Naive B cell (primary cell): Measurements from ENCODE around the gene YIF1A. TPM values are rescaled to one million over a fixed set of nuclear protein-coding genes. Genes with fewer than 3 reads are reported as not detected.
"Not testable (repeated sequence)": the region's sequence is repeated elsewhere in the genome, so short reads cannot be mapped to it uniquely, and the experiment has no call there.

Experiments
- ATAC-seq, 2 donors: fragments of 150-1000 bp; cut with Tn5 transposase; 2 replicates each; pipeline ENCODE4 v1.10.0; 2021; ENCODE audit warnings: low read depth in 2 of 2, mild to moderate bottlenecking in 2 of 2, moderate library complexity in 2 of 2
- DNase-seq: peaks from one replicate; pipeline ENCODE4 v3.0.0; 2022
- H3K27ac Mint-ChIP-seq, 6 donors: one replicate each; pipeline ENCODE4 v1.8.0; 2020 to 2022; ENCODE audit warnings: mild to moderate bottlenecking in 6 of 6, mixed read lengths in 6 of 6, moderate library complexity in 5 of 6, inconsistent platforms in 2 of 6
- H3K27me3 Mint-ChIP-seq, 3 donors: one replicate each; pipeline ENCODE4 v1.8.0; 2021 to 2022; ENCODE audit warnings: mixed read lengths in 3 of 3, mild to moderate bottlenecking in 1 of 3
- H3K36me3 Mint-ChIP-seq, 2 donors: one replicate each; pipeline ENCODE4 v1.8.0; 2020 to 2022; ENCODE audit warnings: mixed read lengths in 2 of 2, inconsistent platforms in 1 of 2, mild to moderate bottlenecking in 1 of 2
- H3K4me1 Mint-ChIP-seq, 3 donors: one replicate each; pipeline ENCODE4 v1.8.0; 2020 to 2022; ENCODE audit warnings: mixed read lengths in 3 of 3, inconsistent platforms in 1 of 3, mild to moderate bottlenecking in 1 of 3, moderate library complexity in 1 of 3
- H3K4me3 Mint-ChIP-seq, 8 donors: one replicate each; pipeline ENCODE4 v1.8.0; 2020 to 2022; ENCODE audit warnings: mild to moderate bottlenecking in 8 of 8, mixed read lengths in 8 of 8, moderate library complexity in 8 of 8, inconsistent platforms in 2 of 8
- H3K9me3 Mint-ChIP-seq, 7 donors: one replicate each; pipeline ENCODE4 v1.8.0; 2020 to 2022; ENCODE audit warnings: mixed read lengths in 7 of 7, mild to moderate bottlenecking in 5 of 7, inconsistent platforms in 2 of 7, moderate library complexity in 1 of 7
- polyA plus RNA-seq, 6 donors: library from polyadenylated mRNA; unstranded; fragments of 300-500 nt; fragmentation: Illumina TruSeq; gene quantifications; one replicate each; pipeline ENCODE4 v1.2.3, GENCODE V29; 2021; ENCODE audit warnings: low read depth in 6 of 6

The YIF1A gene
- polyA plus RNA-seq, 6 donors from 2014 or later: 57.1 to 82.1 (median 66.0) TPM

DNA sequence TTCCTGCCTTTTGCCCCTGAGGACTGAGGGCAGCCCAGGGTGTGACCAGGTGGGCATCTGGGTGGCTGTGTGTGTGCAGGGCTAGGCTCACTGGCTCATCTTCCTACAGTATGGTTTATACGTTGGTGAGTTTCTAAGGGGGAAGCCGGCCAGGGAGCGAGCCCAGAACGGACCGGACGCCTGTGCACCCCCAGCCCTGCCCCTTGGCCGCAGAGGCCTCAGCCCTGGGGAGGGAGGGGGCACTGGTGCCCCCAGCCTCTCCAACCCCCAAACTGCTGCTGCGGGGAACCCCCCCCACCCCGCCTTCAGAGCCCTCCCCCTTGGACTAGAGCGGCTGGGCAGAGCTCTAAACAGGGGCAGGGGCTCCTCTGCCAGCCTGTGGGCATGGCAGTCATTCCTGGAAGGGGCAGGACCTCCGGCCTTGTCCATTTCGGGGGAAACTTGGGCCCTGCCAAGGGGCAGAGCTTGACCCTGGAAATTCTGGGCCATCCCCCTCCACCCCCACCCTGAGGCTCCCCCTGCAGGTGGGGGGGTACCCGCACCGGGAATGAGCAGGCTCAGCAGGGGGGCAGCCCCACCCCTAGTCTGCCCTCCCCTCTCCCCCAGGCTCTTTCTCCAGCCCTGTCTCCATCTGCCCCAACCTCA lies 5.4 kb downstream of the YIF1A start:
- peak overlapping the region in 4 of 6 donors; percentile 85 to 98 (median 93) for H3K27ac Mint-ChIP-seq
- H3K4me1 Mint-ChIP-seq: peaks cover 49 to 57% (median 51%) of the 10 kb centered on the region in 3 donors
- no peak for DNase-seq
- no peak for ATAC-seq
- no peaks in the 10 kb centered on the region for H3K9me3 Mint-ChIP-seq
- H3K27me3 Mint-ChIP-seq: peaks cover 0 to 17% (median 11%) of the 10 kb centered on the region in 3 donors
- H3K4me3 Mint-ChIP-seq: peak overlapping the region in 1 of 8 donors; percentile 89
- H3K36me3 Mint-ChIP-seq: no peaks in the 10 kb centered on the region

DNA sequence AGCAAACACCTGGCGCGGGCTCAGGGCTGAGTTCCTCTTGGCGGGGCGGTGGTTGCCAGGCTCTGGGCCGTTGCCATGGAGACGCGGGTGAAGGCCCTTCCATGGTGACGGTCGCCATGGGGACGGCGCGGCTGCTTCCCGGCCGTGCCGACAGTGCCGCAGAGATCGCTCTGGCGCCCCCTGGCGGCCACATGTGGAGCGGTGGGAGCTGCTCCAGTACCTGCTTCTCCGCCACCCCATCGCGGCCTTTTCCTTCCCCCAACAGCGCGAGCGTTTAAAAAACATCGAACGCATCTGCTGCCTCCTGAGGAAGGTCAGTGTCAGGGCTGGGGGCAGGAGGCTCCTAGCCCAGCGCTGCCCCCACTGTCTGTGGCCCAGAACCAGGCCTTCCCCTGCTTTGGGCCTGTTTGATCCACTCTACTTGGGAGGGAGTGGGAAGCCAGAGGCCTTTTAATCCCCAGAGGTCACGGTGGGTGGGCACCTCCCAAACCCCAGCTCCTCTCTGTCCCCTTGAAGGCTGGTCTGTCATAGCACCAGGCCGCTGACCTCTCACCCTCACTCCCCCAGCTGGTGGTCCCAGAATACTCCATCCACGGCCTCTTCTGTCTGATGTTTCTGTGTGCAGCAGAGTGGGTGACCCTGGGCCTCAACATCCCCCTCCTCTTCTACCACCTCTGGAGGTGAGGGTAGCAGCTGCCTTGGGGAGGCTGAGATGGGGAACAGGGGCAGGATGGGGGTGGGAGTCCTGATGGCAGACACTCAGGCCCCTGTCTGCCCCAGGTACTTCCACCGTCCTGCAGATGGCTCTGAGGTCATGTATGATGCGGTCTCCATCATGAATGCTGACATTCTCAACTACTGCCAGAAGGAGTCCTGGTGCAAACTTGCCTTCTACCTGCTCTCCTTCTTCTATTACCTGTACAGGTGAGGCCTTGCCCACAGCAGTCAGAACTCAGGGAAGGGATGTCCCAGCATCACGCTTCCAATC lies 6.2 kb downstream of the YIF1A start:
- Mint-ChIP-seq H3K27ac (peak overlapping the region; percentile 88 to 98 (median 96)), H3K9me3 (no peaks in the 10 kb centered on the region), H3K4me3 (peak overlapping the region; percentile 8 to 87 (median 54)), H3K4me1 (peaks cover 47 to 53% (median 51%) of the 10 kb centered on the region in 3 donors), H3K36me3 (no peaks in the 10 kb centered on the region), H3K27me3 (peaks cover 0 to 17% (median 11%) of the 10 kb centered on the region in 3 donors)
- ATAC-seq (peak; percentile 90 to 93), DNase-seq (peak; percentile 100)

- Mint-ChIP-seq H3K4me3 (peak overlapping the region; percentile 8 to 87 (median 54)), H3K27ac (peak overlapping the region; percentile 88 to 98 (median 96)), H3K27me3 (peaks cover 0 to 17% (median 11%) of the 10 kb centered on the region in 3 donors), H3K9me3 (no peaks in the 10 kb centered on the region), H3K36me3 (no peaks in the 10 kb centered on the region), H3K4me1 (peaks cover 46 to 53% (median 51%) of the 10 kb centered on the region in 3 donors)
- no peak for DNase-seq
- ATAC-seq: peak in 1 of 2 donors; percentile 18
These were observed 7.0 kb downstream of the YIF1A start for GRCh38 chr11:66281776-66282467.

DNA sequence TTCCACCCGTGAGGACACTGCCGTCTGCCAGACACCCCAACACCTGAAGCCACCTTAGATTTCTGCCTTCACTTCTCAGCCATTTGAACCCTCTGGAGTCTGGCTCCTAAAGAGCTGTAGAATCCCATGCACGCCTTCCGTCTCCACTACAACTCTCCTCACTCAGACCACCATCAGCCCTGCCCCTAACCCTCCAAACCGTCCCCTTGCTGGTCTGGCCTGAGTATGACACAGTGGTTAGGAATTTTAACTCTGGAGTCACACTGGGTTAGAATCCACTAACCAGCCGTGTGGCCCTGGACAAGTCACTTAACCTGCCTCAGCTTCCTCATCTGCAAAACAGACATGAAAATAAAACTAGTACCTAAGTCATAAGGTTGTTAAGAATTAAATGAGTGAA lies 7.9 kb downstream of the YIF1A start:
- H3K36me3 Mint-ChIP-seq: peaks cover 0 to 9% of the 10 kb centered on the region in 2 donors
- H3K4me3 Mint-ChIP-seq: peak overlapping the region in 3 of 8 donors; percentile 32 to 87 (median 52)
- DNase-seq (no peak), ATAC-seq (no peak)
- no peaks in the 10 kb centered on the region for H3K9me3 Mint-ChIP-seq
- peaks cover 48 to 56% (median 50%) of the 10 kb centered on the region in 3 donors for H3K4me1 Mint-ChIP-seq
- H3K27me3 Mint-ChIP-seq: peaks cover 0 to 17% (median 11%) of the 10 kb centered on the region in 3 donors
- peak overlapping the region; percentile 78 to 98 (median 92) for H3K27ac Mint-ChIP-seq

DNA sequence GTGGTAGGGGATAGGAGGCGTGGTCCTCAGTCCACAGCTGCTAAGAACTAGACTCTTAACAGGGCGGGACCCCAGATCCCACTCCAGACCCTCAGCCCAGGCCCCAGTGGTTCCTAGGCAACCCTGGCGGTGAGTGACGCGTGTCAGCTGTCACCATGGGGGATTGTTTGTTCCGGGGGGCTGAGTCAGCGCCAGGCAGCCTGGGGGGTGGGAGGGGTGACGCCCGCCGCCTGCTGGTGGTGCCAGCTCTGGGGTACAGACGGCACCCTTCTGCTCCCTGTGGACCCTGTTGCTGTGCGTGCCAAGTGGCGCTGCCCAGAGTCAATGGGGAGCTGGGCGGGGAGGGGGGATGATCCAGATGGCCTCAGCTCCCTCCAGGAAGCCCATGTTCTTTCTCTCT lies 8.5 kb downstream of the YIF1A start:
- no peak for DNase-seq
- Mint-ChIP-seq H3K4me1 (peaks cover 48 to 56% (median 50%) of the 10 kb centered on the region in 3 donors), H3K4me3 (no peak overlapping the region), H3K9me3 (no peaks in the 10 kb centered on the region), H3K27me3 (peaks cover 0 to 17% (median 11%) of the 10 kb centered on the region in 3 donors), H3K27ac (peak overlapping the region in 4 of 6 donors; percentile 56 to 89 (median 74)), H3K36me3 (peaks cover 0 to 14% of the 10 kb centered on the region in 2 donors)
- ATAC-seq: no peak

DNA sequence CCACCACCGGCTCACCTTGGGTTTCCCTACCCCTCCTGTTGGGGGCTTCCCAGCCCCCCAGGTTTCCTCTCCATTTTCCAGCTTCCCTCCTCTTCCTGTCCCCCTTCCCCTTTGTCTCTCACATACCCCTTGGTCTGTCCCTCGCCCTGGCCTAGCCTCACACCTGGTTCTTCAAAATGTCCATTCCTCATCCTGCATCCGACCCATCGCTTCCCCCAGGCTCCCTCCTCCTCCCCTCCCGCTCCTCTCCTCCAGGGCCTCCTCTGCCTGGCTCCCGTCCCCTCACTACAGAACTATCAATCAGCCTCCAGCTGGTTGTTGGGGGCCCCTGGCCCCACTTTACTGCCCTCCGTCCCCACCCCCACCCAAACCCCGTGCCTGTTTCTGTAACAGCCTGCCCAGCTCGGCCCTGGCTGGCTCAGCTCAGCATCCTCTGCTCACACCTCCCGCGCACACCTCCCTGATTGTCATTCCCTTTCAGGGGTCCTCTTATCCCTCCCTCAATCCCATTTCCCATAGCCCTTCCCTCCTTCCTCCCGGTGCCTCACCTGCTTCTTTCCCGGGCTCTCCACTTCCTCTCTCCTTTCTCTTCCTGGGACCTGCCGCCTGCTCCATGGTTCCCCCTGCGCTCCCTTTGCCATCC lies 9.7 kb downstream of the YIF1A start:
- H3K4me3 Mint-ChIP-seq: peak overlapping the region in 7 of 8 donors; percentile 52 to 83 (median 66)
- peaks cover 0 to 23% of the 10 kb centered on the region in 2 donors for H3K36me3 Mint-ChIP-seq
- peaks cover 0 to 17% (median 11%) of the 10 kb centered on the region in 3 donors for H3K27me3 Mint-ChIP-seq
- peak overlapping the region in 5 of 6 donors; percentile 78 to 96 (median 89) for H3K27ac Mint-ChIP-seq
- no peak for ATAC-seq
- no peaks in the 10 kb centered on the region for H3K9me3 Mint-ChIP-seq
- H3K4me1 Mint-ChIP-seq: peaks cover 43 to 56% (median 46%) of the 10 kb centered on the region in 3 donors
- DNase-seq: no peak

DNA sequence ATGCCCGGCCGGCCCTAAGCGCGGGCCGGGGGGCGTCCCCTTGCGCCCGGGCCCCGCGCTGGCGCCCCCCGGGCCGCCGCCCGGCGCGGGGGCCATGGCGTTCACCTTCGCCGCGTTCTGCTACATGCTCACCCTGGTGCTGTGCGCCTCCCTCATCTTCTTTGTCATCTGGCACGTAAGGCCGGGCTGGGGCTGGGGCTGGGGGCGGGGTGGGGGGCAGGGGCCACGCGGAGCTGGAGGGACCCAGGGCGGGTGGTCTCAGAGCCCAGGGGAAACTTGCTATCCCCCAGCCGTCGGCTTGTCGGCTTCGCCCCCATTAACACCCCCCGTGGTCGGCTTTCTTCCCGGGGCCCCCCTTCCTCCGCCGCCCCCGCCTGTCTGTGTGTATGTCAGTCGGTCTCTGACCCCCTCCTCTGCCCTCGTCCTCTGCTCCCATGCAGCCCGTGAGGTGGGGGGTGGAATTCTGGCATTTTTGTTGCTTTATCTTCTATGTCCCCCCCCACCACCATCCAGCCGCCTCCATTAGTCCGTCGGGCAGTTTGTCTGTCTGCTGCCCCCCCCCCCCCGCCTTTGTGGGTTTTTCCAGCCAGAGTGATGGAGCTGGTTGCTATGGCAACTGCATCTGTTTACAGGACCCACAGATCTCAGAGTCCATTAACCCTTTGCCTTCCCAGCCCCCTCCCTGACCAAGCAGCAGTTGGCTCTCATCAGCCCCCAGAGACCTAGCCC lies 10.4 kb downstream of the YIF1A start:
- Mint-ChIP-seq H3K4me3 (peak overlapping the region in 7 of 8 donors; percentile 55 to 83 (median 63)), H3K27me3 (peaks cover 0 to 17% (median 11%) of the 10 kb centered on the region in 3 donors), H3K4me1 (peaks cover 43 to 56% (median 47%) of the 10 kb centered on the region in 3 donors), H3K9me3 (no peaks in the 10 kb centered on the region), H3K27ac (peak overlapping the region in 4 of 6 donors; percentile 69 to 96 (median 90)), H3K36me3 (peaks cover under 1 to 29% of the 10 kb centered on the region in 2 donors)
- DNase-seq (no peak), ATAC-seq (no peak)

DNA sequence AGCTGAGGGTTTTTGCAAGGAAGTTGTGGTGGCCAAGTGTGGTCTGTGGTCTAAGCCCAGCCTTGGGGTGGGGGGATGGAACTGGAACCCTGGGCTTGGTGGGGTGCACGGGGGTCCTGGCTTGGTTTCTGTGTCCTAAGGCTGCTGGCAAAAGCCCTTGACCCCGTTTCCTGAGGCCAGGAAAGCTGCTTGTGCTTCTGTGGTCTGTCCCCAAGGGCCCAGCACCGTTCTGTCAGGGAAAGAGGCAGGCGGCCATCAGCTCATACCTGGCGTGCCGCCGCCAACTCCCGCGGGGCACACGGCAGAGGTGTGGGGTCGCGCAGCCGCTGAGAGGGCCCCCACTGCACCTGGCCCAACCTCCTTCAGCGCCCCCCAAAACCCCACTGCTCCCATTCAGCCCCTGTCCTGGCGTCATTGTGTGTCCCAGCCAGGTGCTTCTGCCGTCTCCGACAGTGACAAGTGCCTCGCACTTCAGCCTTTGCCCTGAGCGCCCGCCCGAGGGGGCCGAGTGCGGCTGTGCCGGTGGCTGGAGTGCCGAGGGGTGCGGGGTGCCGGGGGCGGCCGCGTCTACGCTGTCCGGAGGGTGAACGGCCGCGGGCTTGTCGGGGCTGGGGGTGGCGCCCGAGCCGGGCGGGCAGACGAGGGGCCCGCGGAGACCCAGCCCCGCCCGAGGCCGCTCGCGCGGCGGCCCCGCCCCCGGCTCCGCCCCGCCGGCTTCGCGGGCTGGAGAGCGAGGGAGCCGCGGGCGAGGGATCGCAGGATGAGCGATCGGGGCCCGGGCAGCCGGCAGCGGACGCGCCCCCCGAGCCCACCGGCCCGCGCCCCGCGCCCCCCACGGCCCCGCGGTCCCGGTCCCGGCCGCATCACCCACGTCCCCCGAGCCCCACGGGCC lies 11.2 kb downstream of the YIF1A start, which contains the start of gene CNIH2:
Gene CNIH2 (plus strand): TSS at position 705 of the 892 bp plus-strand sequence. CDS start 282 bp downstream, outside the sequence.
- Mint-ChIP-seq H3K27ac (peak within 1 kb of the TSS; percentile 57 to 96 (median 90)), H3K4me1 (peaks cover 42 to 51% (median 44%) of the 10 kb centered on the region in 3 donors), H3K4me3 (peak within 1 kb of the TSS; percentile 44 to 83 (median 68)), H3K9me3 (no peaks in the 10 kb centered on the region), H3K36me3 (peaks cover 8 to 36% of the 10 kb centered on the region in 2 donors), H3K27me3 (peaks cover 0 to 17% (median 11%) of the 10 kb centered on the region in 3 donors)
- ATAC-seq: peak; percentile 21 to 26
- DNase-seq: peak; percentile 55

- not testable (repeated sequence) for ATAC-seq, H3K9me3 Mint-ChIP-seq, DNase-seq
- Mint-ChIP-seq H3K4me1 (peaks cover 35 to 44% (median 39%) of the 10 kb centered on the region in 3 donors), H3K27me3 (peaks cover 0 to 17% (median 11%) of the 10 kb centered on the region in 3 donors), H3K36me3 (peaks cover 12 to 36% of the 10 kb centered on the region in 2 donors), H3K4me3 (peak overlapping the region in 6 of 8 donors; percentile 29 to 72 (median 66)), H3K27ac (peak overlapping the region in 3 of 6 donors; percentile 24 to 57 (median 39))
These were observed 11.9 kb downstream of the YIF1A start for GRCh38 chr11:66277064-66277463.

DNA sequence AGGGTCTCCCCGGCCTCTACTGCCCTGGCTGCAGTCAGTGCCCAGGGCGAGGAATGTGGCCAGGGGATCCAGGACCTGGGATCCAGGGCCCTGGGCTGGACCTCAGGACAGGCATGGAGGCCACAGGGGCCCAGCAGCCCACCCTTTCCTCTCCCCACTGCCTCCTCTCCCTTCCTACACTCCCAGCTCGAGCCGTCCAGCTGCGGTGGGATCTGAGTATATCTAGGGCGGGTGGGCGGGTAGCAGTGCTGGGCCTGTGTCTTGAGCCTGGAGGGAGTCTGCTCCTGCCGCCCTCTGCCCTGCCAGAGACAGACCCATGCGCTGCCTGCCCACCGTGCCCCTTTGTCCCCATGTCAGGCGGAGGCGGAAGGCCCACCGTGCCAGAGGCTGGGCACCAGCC lies 12.3 kb downstream of the YIF1A start:
- Mint-ChIP-seq H3K4me3 (peak overlapping the region in 3 of 8 donors; percentile 34 to 72 (median 65)), H3K36me3 (peaks cover 12 to 36% of the 10 kb centered on the region in 2 donors), H3K4me1 (peaks cover 32 to 40% (median 35%) of the 10 kb centered on the region in 3 donors), H3K27me3 (peaks cover 0 to 17% (median 11%) of the 10 kb centered on the region in 3 donors)
- not testable (repeated sequence) for H3K27ac Mint-ChIP-seq, H3K9me3 Mint-ChIP-seq, DNase-seq, ATAC-seq
